WERI-Rb-1 (cell line): ENCODE results near the gene CSTPP1.

Experiments
- DNase-seq: peaks from one replicate; pipeline ENCODE4 v3.0.0-alpha.2; 2020
- H3K27ac ChIP-seq: fragments of 250-450 bp; sonication (Bioruptor Pico); 2 replicates; pipeline ENCODE4 v1.5.1; 2020; ENCODE audit warnings: mild to moderate bottlenecking, moderate library complexity
- H3K27me3 ChIP-seq: fragments of 250-450 bp; sonication (Bioruptor Pico); 2 replicates; pipeline ENCODE4 v1.5.1; 2021; ENCODE audit warnings: mild to moderate bottlenecking, low read depth, moderate library complexity; ENCODE audit not compliant: insufficient read depth, severe bottlenecking
- H3K36me3 ChIP-seq: fragments of 250-450 bp; sonication (Bioruptor Pico); 2 replicates; pipeline ENCODE4 v1.5.1; 2020; ENCODE audit warnings: mild to moderate bottlenecking, moderate library complexity
- H3K4me3 ChIP-seq: 2 replicates; pipeline ENCODE4 v1.5.1; 2011; ENCODE audit warnings: low read depth, mild to moderate bottlenecking, control low read depth, low read length
- H3K9me3 ChIP-seq: fragments of 250-450 bp; sonication (Bioruptor Pico); 2 replicates; pipeline ENCODE4 v1.5.1; 2021; ENCODE audit warnings: mild to moderate bottlenecking, moderate library complexity; ENCODE audit not compliant: severe bottlenecking
- CTCF ChIP-seq: IDR thresholded peaks from 2 replicates; pipeline ENCODE4 v1.5.1; 2011; ENCODE audit warnings: low read depth, mild to moderate bottlenecking, control low read depth, inconsistent platforms, low read length

Gene CSTPP1

GRCh38 chr11:46905806-46906205 lies 30.8 kb upstream of the CSTPP1 start:
- Histone ChIP-seq H3K27ac (no peak overlapping the region), H3K27me3 (no peaks in the 10 kb centered on the region), H3K4me3 (no peak overlapping the region), H3K9me3 (no peaks in the 10 kb centered on the region), H3K36me3 (no peaks in the 10 kb centered on the region; the same call in 1 of the 2 replicates)
- no peak for TF ChIP-seq CTCF
- DNase-seq, result no peak

GRCh38 chr11:46906609-46907041 lies 29.9 kb upstream of the CSTPP1 start:
- H3K9me3 ChIP-seq, result no peaks in the 10 kb centered on the region
- DNase-seq, result no peak
- H3K27ac ChIP-seq, result no peak overlapping the region
- no peaks in the 10 kb centered on the region; the same call in 1 of the 2 replicates for H3K36me3 ChIP-seq
- no peaks in the 10 kb centered on the region for H3K27me3 ChIP-seq
- no peak for TF ChIP-seq CTCF
- H3K4me3 ChIP-seq, result no peak overlapping the region

GRCh38 chr11:46907606-46908005 lies 29.0 kb upstream of the CSTPP1 start:
- Histone ChIP-seq H3K27me3 (no peaks in the 10 kb centered on the region), H3K27ac (no peak overlapping the region)

GRCh38 chr11:46912526-46913150 lies 23.9 kb upstream of the CSTPP1 start:
- peak; percentile 62 for DNase-seq
- Histone ChIP-seq H3K27ac (peak overlapping the region; percentile 58), H3K27me3 (no peaks in the 10 kb centered on the region), H3K36me3 (no peaks in the 10 kb centered on the region), H3K4me3 (peak overlapping the region; percentile 35), H3K9me3 (no peaks in the 10 kb centered on the region)
- no peak for TF ChIP-seq CTCF

More at GRCh38 chr11:46907606-46908005, 29.0 kb upstream of the CSTPP1 start:
- H3K4me3 ChIP-seq, result no peak overlapping the region
- TF ChIP-seq CTCF, result no peak
- H3K9me3 ChIP-seq, result no peaks in the 10 kb centered on the region
- DNase-seq, result no peak
- H3K36me3 ChIP-seq, result no peaks in the 10 kb centered on the region; the same call in 1 of the 2 replicates

GRCh38 chr11:46913484-46913883 lies 23.1 kb upstream of the CSTPP1 start:
- no peak for DNase-seq
- Histone ChIP-seq H3K9me3 (no peaks in the 10 kb centered on the region), H3K4me3 (no peak overlapping the region), H3K36me3 (no peaks in the 10 kb centered on the region), H3K27me3 (no peaks in the 10 kb centered on the region), H3K27ac (no peak overlapping the region)
- no peak for TF ChIP-seq CTCF

GRCh38 chr11:46914363-46914762 lies 22.2 kb upstream of the CSTPP1 start:
- peak; percentile 81 for DNase-seq
- H3K36me3 ChIP-seq, result no peaks in the 10 kb centered on the region
- H3K4me3 ChIP-seq, result no peak overlapping the region
- no peaks in the 10 kb centered on the region for H3K9me3 ChIP-seq
- H3K27me3 ChIP-seq, result no peaks in the 10 kb centered on the region
- TF ChIP-seq CTCF, result no peak
- no peak overlapping the region for H3K27ac ChIP-seq
